HG02981 (cell line): ENCODE measurements around the gene BACH2.

Experiments used
- ATAC-seq: cut with Tn5 transposase; IDR thresholded peaks from one replicate; pipeline ENCODE4 v1.9.1; 2021; ENCODE audit warnings: mild to moderate bottlenecking, moderate library complexity; ENCODE audit not compliant: unreplicated experiment

Gene BACH2

DNA sequence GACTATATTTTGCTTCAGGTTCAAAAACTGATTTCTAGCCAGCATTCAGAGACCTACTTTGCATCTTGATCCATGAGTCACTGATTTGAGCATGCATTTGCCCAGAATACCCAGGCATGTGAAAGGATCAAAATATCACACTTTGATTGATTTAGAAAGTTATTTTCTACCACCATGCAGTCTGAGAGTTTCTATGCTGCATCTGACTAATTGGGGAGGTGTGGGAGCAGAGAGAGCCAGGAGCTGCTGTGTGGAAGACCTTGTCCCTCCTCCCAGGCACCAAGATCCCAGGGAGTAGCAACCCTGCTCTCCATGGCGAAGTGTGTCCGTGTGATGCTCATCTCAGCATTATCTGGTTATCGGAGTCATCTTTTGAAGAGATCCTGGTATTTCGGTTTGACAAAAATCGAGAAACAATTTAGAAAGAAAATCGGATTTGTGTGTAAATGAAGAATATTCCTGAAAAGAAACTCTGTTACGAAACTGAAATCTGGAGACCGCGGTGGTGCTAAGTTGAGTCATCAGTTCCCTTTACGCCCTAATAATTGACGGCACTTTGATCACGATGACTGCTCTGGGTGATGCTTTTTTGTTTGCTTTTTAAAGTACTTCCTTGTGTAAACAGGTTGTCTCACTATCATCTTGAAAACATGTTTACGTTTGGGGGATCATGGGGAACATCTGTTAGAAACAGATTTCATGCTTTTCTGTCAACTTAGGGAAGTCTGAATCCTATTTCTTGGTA, 193.4 kb downstream of the BACH2 start:
- ATAC-seq: peak; percentile 74

DNA sequence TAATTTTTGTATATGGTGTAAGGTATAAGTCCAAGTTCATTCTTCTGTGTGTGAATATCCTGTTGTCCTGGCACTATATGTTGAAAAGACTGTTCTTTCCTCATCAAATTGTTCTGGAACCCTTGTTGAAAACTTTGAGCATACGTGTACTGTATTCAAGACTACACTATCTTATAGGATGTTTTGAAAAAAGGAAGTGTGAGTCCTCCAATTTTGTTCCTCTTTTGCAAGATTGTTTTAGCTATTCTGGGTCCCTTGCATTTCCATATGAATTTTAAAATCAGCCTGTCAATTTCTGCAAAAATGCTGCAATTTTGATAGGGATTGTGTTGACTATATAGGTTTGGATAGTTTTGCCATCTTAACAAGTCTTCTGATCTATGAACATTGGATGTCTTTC, 195.2 kb downstream of the BACH2 start:
- no peak for ATAC-seq

DNA sequence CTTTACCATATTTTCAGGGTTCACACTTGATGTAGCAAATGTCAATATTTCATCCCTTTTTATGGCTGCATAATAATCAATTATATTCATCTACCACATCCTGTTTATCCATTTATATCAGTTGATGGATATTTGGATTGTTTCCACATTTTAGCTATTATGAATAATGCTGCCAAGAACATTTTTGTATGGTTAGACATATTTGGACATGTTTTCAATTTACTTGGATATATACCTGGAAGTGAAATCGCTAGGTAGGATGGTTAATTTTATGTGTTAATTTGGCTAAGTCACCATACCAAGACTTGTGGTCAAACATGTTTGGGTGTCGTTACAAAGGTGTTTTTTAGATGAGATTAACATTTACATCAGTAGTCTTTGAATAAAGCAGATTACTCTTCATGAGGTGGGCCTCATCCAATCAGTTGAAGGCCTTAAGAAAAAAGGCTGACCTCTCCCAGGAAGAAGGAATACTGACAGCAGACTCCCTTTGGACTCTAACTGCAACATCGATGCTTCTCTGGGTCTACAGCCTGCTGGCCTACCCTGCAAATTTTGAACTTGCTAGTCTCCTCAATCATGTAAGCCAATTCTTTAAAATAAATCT, 196.5 kb downstream of the BACH2 start:
- no peak for ATAC-seq

DNA sequence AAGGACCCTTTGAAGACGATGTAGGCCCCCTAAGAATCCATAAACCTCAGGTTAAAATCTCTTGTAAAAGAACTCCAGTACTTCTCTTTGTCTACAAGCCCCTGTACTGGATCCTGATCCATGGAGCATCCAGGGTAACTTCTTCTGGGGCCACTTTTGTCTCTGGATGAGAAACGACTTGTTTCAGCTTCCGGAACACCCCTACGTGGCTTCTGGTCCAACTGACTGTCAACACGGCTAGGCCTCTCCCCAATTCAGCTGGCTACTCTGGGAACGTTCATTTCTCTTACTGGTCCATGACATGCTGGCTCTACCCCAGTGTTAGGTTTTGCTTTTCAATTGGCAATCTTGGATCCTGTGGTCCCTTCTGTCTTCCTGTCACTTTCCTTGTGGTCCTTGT, 198.0 kb downstream of the BACH2 start:
- no peak for ATAC-seq

DNA sequence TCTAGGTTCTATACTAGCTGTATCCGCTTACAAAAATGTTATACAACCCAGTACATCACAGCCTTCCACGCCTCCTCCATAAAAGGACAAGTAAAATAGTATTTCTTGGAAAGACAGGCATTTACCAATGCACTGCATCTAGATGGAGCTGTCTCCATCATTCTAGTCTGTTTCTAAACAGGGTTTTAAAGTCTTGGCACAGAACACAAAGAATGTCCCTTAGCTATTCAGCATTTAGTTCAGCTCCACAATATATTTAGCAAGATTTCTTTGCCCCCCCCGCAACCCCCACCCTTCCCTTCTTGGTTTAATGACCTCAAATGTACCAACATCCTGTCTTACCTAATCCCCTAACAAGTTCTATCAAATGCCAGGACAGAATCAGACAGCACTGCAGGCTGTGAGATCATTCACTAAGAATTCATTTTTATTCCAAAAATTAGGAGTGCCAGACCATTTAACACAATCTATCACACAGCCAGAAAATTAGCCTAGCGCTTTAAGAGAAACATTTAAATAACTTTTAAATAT, 198.6 kb downstream of the BACH2 start:
- ATAC-seq: no peak

DNA sequence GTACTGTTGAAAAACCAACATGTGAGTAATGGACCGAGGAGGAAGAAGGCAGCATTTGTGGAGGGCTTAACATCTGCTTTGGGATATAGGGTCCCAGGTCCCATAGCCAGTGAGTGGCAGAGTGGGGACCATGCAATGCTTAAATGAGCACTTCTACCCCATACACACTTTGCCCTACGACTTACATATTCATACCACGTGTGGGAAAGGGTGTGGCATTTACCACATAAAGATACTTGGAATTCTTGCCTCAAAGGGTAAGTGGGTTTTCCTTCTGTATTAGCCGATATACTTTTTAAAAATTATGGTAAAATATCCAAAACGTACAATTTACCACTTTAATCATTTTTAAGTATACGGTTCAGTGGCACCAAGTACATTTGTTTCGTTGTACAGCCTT, 199.3 kb downstream of the BACH2 start:
- no peak for ATAC-seq

DNA sequence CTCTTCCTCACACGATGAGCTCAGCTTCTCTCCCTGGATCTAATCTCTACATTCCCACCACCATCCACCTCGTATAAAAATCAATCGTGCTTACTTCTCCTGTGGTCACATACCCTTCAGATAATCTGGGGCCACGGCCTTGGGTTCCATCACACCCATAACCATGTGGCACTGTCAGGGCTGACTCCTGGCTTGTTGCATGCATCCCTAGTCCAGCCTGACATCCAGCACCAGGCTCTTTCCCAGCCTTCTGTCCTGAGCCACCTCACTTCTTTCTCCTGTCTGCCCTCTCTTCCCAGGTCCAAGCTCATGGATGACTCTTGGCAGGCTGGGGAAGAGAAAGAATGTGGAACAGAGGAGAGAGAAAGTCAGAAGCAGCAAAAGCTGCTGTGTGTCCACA, 199.8 kb downstream of the BACH2 start:
- no peak for ATAC-seq

DNA sequence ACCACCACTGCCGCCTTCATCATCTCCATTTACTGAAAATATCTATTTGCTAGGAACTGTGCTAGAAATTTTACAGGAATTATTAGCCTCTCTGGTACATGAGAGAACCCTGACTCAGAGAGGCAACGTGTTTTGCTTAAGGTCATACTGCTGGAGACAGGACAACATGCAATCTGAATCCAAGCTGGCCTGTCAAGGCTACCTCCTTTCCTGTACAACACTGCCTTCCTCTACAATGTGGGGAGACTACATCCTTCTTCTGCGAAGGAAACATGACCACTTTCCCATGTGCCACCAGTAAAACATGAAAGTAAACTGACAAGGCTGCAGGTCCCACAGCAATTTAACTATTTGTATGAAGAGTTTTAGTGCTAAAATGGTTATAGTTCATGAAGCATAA, 200.9 kb downstream of the BACH2 start:
- no peak for ATAC-seq

DNA sequence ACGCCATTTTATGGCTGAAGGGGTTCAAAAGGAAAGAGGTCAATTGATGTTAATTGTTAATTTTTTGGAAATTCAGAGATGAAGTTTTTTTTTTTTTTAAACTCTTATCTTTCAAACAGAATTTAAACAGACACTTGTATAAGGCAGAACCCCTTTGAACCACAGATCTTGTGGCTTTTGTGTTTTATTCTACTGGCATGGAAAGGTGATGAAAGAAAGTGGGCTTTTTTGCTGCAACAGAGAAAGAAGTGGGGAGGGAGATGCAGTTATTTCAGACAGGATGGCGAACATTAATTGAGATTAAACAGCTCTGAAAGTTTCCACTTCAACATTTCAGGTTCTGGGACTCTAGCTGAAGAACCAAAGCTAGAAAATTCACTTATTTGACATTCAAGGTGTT, 201.5 kb downstream of the BACH2 start:
- no peak for ATAC-seq

DNA sequence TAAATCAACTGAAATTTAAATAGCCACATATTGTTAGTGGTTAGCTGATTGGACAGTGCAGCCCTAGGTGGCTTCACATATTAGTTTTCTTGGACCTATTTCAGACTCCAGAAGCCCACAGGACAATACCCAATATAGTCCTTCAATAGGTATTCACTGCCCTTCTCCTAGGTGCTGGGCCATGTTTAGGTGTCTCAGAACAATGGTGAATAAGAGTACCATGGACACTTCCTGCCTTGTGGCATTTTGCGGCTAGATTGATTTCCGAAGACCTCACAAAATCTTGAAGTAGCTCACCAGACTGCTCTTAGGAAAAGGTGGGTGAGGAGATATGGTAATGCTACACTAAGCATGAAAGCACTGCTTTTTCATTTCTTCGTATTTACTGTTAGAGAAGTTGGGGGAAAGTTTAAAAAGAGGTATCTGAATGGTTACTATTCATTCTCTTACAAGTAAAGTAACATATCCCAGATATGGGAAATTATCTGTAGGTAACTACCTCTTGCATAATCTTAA, 203.0 kb downstream of the BACH2 start:
- no peak for ATAC-seq

DNA sequence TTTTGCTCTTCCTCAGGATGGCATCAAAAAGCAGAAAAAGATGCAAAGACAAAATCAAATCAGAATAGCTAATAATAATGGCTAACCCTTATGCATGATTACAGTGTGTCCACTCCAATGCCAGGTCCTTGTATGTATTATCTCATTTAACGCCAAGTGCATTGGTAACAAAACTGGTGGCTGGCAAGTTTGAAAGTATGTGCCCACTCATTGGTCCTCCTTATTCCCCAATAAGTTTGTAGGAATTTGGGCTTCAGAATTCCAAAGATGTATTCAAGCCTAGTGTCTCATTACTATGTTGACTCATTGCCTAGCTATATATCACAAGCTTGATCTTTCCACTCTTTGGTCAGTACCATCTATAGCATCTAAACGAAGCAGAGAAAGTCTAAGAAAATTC, 205.8 kb downstream of the BACH2 start:
- ATAC-seq: no peak

DNA sequence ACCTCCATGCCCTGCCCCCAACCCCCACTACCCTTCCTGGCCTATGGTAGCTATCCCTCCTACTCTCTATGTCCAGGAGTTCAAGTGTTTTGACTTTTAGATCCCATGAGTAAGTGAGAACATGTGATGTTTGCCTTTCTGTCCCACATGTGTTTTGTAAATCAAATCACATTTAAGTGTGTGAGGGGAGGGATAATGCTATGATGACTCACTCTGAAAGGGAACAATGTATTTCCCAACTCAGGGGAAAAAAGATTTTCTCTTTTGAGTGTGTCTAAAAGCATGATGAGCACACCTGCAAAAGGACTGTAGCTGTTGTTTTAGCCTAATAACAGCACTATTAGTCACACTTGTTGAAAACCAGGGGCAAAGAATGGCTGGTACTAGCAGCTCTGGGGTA, 208.6 kb downstream of the BACH2 start:
- no peak for ATAC-seq

DNA sequence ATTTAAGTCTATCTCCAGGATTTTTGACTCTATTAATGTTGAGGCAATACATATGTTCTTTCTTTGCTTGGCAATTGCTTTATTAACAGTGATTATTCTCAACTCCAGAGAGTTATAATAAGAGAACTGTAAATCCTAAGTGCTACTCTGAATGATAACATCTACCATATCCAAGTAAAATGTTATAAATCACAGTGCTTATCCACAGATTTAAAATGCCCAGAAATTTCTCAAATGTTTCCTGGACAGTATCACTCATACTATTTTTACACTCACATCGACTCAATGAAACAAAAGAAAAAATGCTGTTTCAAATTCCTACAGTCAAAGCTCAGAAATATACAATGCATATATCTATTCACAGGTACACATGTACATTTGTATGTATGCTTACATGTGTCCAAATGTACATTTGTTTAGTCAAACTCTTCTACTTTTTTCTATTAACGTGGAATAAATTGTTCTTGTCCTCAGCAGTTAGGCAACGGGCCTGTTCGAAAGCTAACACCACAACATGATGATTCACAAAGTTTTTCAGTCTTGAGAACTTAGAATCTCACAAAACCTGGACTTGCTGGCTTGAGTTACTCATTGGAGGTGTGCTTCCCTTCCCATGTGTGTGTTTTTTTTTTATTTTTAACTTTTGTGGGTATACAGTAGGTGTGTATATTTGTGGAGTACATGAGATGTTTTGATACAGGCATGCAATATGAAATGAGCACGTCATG, 209.4 kb downstream of the BACH2 start:
- no peak for ATAC-seq

DNA sequence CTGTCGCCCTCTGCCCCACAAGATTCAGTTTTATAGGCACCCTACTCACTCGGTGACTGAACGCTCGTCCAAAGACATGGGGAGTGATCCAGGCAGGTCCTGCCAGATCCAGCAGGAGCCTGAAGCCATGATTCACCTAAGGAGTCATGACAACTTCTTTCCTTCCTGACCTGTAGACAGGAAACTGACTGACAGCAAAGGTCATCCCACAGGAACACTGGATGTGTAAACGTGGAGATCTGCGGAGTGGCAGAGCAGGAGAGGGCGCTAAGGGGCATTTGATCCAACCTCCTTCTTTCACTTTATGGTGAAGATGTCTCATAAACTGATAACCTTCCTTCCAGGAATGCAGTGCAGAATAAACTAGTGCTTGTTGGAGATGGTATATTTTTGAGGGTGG, 210.1 kb downstream of the BACH2 start:
- ATAC-seq: no peak

DNA sequence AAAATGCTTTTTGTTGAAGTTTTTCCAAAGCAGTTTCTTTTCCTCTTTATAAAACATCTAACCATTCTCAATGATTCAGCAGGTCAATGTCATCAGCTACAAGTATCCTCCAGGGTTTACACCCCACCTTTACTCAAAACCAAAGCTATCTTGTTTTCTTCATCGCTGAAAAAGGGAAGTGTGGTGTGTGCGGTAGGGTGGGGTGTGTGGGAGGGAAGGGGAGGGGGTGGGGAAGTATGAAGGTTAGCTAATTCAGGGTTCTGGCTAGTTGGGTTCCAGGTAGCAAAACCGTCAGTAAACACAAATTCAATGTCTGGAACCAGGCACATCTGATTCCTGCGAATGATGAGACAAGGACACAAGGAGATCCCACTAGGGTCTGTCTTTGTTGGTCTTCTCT, 212.8 kb downstream of the BACH2 start:
- peak; percentile 43 for ATAC-seq

DNA sequence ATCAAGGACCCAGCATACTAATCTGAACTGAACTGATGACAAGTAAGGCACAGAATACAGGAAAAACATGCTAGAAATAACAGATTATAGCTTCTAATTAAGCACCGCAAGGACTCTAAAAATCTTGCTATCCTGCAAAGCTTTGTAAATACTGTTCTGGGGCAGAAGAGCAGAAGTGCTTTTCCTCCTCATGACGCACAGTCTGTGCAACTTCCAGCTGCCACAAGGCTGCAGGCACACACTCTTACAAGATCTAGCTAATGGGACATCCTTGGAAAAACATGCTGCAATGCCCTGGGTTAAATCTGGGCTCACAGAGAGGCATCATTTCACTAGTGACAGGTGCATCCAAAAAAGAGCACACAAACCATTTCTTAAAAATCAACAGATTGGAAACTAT, 213.8 kb downstream of the BACH2 start:
- no peak for ATAC-seq

DNA sequence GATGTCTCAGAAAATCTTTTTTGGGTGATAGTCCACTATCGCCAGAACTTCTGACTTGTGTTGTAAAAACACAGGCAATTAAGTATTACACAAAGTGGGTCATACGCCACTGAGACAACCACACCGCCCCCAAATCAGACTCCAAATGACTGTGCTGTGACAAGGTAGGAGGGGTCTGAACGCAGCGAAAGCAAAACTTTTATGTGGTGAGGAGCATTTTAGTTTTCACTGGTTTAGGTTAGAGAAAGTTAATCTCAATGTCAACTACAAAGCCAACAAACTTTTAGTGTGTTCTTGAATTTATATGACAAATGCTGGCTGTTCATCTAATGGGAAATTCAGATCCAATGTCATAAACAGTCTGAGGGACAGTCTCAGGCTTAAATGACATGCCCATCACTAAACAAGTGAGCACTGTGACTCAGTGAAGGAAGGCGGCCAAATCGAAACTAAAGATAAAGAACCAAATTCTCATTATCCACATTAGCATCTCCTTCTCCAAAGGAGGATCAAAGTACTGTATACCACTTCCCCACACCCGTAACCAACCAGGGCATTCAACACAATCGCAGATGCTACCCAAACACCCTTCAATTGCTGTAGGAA, 215.7 kb downstream of the BACH2 start:
- peak; percentile 96 for ATAC-seq

DNA sequence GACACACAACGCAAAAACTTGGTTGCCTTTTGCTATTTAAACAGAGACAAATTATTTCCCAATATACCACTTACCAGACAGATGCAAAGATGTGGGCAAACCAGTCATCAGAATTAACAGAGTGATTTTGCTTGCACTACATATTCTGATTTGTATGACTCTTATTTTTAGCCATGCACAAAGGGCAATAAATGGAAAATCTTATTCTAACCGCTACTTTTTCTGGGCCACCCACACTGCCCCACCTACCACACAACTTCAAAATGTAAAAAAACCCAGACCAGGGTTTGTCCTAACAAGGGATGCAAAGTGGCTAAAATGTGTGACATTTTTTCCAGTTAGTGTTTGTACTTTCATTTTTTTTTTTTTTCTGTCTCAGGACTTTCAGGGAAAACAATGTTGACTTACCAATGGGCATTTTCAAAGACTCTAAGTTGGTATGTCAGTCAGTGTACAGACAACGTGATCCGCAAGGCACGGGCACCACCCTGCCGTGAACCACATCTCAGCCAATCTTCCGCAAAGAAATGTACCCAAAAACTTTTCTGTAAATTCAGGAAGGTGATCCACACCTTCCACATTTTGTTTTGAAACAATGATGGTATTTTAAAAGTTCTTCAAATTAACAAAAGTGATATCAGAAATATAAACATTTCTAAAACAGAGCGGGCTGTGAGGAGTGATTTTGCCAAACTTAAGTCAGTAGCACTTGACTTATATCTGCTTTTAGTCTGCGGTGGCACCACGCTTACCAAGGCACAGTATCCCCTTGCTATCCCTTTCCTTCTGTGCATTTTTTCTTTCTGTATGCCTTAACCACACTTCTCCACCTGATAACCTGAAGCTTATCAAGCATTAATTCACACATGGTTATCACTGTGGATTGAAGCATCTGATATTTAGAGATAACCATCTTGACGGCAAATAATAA, 216.8 kb downstream of the BACH2 start:
- ATAC-seq: no peak

DNA sequence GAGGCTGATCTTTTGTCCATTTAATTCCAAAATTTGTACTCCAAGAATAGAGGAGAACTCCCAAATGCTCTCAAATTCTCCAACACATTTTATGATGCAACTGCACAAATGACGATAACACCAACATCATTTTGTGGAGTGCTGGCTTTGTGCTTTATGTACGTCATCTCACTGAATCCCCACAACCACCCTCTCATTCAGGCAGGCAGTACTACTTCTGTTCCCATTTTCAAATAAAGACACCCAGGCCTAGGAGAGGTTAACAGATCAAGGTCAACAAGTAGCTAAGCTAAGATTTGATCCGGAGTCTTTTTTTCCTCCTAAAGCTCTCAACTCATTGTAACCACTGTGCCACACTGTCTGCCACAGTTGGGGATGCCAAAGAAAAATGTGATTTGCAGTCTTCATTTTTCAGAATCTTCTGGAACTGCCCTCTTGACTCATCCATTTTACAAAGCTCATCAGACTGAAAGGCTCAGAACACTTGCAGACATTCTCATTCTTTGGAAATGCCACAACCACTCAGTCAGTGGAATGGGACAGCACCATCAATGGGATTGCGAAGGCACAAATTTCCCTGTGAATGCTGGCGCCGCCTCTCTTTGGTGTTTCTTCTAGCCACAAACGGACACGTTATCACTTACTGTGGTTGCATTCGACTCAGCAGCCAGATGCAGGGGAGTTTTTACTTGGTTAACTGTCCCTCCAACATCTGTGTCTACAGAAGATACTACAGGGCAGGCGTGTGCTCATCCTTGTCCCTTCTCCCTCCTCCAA, 217.9 kb downstream of the BACH2 start:
- ATAC-seq: no peak
